ENCODE data around the gene ETV1. TPM values are rescaled to one million over a fixed set of nuclear protein-coding genes. Genes with fewer than 3 reads are reported as not detected.

Gene ETV1
- polyA plus RNA-seq (2011; rRNA removed) (4.1 and 5.4 TPM in 2 replicates), polyA minus RNA-seq (2011; rRNA and poly(A)+ RNA removed) (1.1 and 3.0 TPM in 2 replicates)

GRCh38 chr7:13989126-13989948 is at the start of gene ETV1:
TSS of gene ETV1 (minus strand) at chr7:13989666. CDS start at chr7:13989052, 614 bp downstream.
- no peak for DNase-seq (ENCODE audit: low read depth)
- TF ChIP-seq CTCF (IDR thresholded peaks at IDR 0.05; ENCODE audit: insufficient read depth, low read depth, low read length) = peak; percentile 57
- ChIA-PET POLR2A (interaction anchor here (1.5 kb wide), 1 partner anchor 8 kb away, joined by 4 read pairs; no protein-coding TSS in a partner anchor), CTCF (interaction anchor here (0.9 to 1.6 kb wide), 6 partner anchors 9 to 709 kb away, joined by 3 to 9 read pairs (median 3); no protein-coding TSS in a partner anchor)
- Histone ChIP-seq H3K4me3 (ENCODE audit: low read depth, low read length) (peak within 1 kb of the TSS; percentile 74), H3K36me3 (ENCODE audit: control insufficient read depth, insufficient read depth, low read length) (no peaks in the 10 kb centered on the region), H3K27me3 (ENCODE audit: control insufficient read depth, insufficient read depth, low read length) (no peaks in the 10 kb centered on the region)

GRCh38 chr7:14024406-14024805 is 34.9 kb upstream of the ETV1 start:
- Histone ChIP-seq H3K36me3 (ENCODE audit: control insufficient read depth, insufficient read depth, low read length) (no peaks in the 10 kb centered on the region), H3K27me3 (ENCODE audit: control insufficient read depth, insufficient read depth, low read length) (no peaks in the 10 kb centered on the region), H3K4me3 (ENCODE audit: low read depth, low read length) (no peak overlapping the region)
- TF ChIP-seq CTCF (IDR thresholded peaks at IDR 0.05; ENCODE audit: insufficient read depth, low read depth, low read length) = no peak
- no peak for DNase-seq (ENCODE audit: low read depth)
- ChIA-PET POLR2A (no interaction called here), CTCF (no interaction called here)

GRCh38 chr7:14023838-14024237 is 34.4 kb upstream of the ETV1 start:
- CTCF ChIA-PET = interaction anchor here (0.6 kb wide), 1 partner anchor 44 kb away, joined by 5 read pairs; no protein-coding TSS in a partner anchor
- no peak for DNase-seq (ENCODE audit: low read depth)
- Histone ChIP-seq H3K4me3 (ENCODE audit: low read depth, low read length) (no peak overlapping the region), H3K36me3 (ENCODE audit: control insufficient read depth, insufficient read depth, low read length) (no peaks in the 10 kb centered on the region), H3K27me3 (ENCODE audit: control insufficient read depth, insufficient read depth, low read length) (no peaks in the 10 kb centered on the region)
- TF ChIP-seq CTCF (IDR thresholded peaks at IDR 0.05; ENCODE audit: insufficient read depth, low read depth, low read length) = no peak
- POLR2A ChIA-PET = no interaction called here

GRCh38 chr7:14023342-14023741 is 33.9 kb upstream of the ETV1 start:
- POLR2A ChIA-PET = no interaction called here
- Histone ChIP-seq H3K4me3 (ENCODE audit: low read depth, low read length) (no peak overlapping the region), H3K27me3 (ENCODE audit: control insufficient read depth, insufficient read depth, low read length) (no peaks in the 10 kb centered on the region), H3K36me3 (ENCODE audit: control insufficient read depth, insufficient read depth, low read length) (no peaks in the 10 kb centered on the region)
- no peak for TF ChIP-seq CTCF (IDR thresholded peaks at IDR 0.05; ENCODE audit: insufficient read depth, low read depth, low read length)
- CTCF ChIA-PET = no interaction called here
- no peak for DNase-seq (ENCODE audit: low read depth)

GRCh38 chr7:14021069-14021468 is 31.6 kb upstream of the ETV1 start:
- DNase-seq (ENCODE audit: low read depth) = no peak
- no peaks in the 10 kb centered on the region for H3K27me3 ChIP-seq (ENCODE audit: control insufficient read depth, insufficient read depth, low read length)
- POLR2A ChIA-PET = no interaction called here
- H3K4me3 ChIP-seq (ENCODE audit: low read depth, low read length) = no peak overlapping the region
- H3K36me3 ChIP-seq (ENCODE audit: control insufficient read depth, insufficient read depth, low read length) = no peaks in the 10 kb centered on the region
- CTCF ChIA-PET = no interaction called here
- no peak for TF ChIP-seq CTCF (IDR thresholded peaks at IDR 0.05; ENCODE audit: insufficient read depth, low read depth, low read length)
